Measurements from ENCODE around the gene SPOCD1.
"Not testable (repeated sequence)": the region's sequence is repeated elsewhere in the genome, so short reads cannot be mapped to it uniquely, and the experiment has no call there.

SPOCD1 gene

DNA sequence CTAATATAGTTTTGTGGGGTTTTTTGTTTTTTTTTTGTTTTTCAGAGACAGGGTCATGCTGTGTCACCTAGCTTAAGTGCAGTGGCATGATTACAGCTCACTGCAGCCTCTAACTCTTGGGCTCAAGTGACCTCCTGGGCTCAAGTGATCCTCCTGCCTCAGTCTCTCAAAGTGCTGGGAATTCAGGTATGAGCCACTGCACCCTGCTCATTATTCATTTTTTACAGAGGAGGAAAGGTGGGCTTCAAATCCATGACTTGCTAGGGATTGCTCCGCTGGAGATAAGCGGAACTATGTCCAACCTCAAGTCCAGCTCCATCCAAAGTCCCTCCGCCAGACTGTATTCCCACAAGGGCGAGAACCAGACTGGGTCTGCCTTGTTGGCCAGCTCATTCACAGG, 8.0 kb upstream of the SPOCD1 start:
- Histone ChIP-seq H3K9ac (ENCODE audit: low read depth, low read length) (no peak overlapping the region), H3K9me3 (ENCODE audit: insufficient read depth, low read depth, low read length) (no peaks in the 10 kb centered on the region), H3K27ac (ENCODE audit: low read length) (no peak overlapping the region), H3K27me3 (ENCODE audit: insufficient read depth, low read length) (no peaks in the 10 kb centered on the region), H3K36me3 (ENCODE audit: insufficient read depth, low read depth, low read length) (no peaks in the 10 kb centered on the region), H3K4me3 (ENCODE audit: low read length) (no peak overlapping the region), H3K4me1 (ENCODE audit: insufficient read depth, low read length) (no peaks in the 10 kb centered on the region)

DNA sequence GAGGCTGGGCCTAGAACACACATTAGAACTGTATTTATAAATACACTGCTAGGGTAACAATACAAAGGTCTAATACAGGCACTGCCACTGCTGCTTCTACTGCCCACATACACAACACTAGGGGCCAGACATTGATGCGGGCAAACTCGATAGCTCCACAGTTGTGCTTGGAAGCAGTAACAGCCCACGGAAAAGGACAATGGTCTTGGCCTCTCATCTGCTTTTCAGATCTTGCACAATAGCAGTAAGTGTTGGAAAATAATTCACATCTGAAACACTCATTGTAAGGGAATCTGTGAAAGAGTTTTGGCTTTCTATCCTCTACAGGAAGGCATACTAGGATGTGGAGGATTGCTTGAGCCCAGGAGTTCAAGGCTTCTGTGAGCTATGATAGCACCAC, 6.9 kb upstream of the SPOCD1 start:
- no peaks in the 10 kb centered on the region for H3K27me3 ChIP-seq (ENCODE audit: insufficient read depth, low read length)

DNA sequence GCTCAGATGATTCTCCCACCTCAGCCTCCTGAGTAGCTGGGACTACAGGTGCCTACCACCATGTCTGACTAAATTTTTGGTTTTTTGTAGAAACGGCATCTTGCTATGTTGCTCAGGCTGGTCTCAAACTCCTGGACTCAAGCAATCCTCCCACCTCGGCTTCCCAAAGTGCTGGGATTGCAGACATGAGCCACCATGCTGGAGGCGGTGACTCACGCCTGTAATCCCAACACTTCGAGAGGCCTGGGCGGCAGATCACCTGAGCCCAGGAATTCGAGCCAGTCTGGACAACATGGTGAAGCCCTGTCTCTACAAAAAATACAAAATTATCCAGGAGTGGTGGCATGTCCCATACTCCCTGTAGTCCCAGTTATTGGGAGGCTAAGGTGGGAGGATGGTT, 4.4 kb upstream of the SPOCD1 start:
- not testable (repeated sequence) for H3K27ac ChIP-seq (ENCODE audit: low read length); H3K9ac ChIP-seq (ENCODE audit: low read depth, low read length); H3K36me3 ChIP-seq (ENCODE audit: insufficient read depth, low read depth, low read length); H3K4me3 ChIP-seq (ENCODE audit: low read length); H3K27me3 ChIP-seq (ENCODE audit: insufficient read depth, low read length); H3K9me3 ChIP-seq (ENCODE audit: insufficient read depth, low read depth, low read length); H3K4me1 ChIP-seq (ENCODE audit: insufficient read depth, low read length)

More for the DNA sequence above, 6.9 kb upstream of the SPOCD1 start:
- Histone ChIP-seq H3K9me3 (ENCODE audit: insufficient read depth, low read depth, low read length) (no peaks in the 10 kb centered on the region), H3K4me3 (ENCODE audit: low read length) (no peak overlapping the region), H3K4me1 (ENCODE audit: insufficient read depth, low read length) (no peaks in the 10 kb centered on the region), H3K27ac (ENCODE audit: low read length) (no peak overlapping the region), H3K9ac (ENCODE audit: low read depth, low read length) (no peak overlapping the region), H3K36me3 (ENCODE audit: insufficient read depth, low read depth, low read length) (no peaks in the 10 kb centered on the region)

DNA sequence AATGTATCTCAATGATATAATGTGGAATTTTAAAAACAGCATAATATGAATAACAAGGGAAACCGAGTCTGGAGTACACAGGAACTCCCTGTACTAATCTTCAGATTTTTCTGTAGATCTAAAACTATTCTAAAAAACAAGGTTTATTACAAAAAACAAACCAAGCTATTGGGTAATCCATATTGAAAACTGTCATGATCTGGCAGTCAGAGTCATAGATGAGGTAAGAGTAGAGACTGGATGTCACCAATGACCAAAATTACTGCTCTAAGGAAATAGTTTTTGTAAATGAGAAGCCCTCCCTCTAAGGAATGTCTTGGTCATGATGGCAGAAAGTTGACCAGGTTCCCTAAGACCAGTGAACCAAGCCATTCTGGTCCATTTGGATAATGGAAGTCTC, 2.4 kb upstream of the SPOCD1 start:
- no peaks in the 10 kb centered on the region; the same call in 1 of the 2 replicates for H3K4me1 ChIP-seq (ENCODE audit: insufficient read depth, low read length)
- no peaks in the 10 kb centered on the region for H3K9me3 ChIP-seq (ENCODE audit: insufficient read depth, low read depth, low read length)
- no peaks in the 10 kb centered on the region for H3K27me3 ChIP-seq (ENCODE audit: insufficient read depth, low read length)
- no peak overlapping the region for H3K4me3 ChIP-seq (ENCODE audit: low read length)
- no peak overlapping the region for H3K27ac ChIP-seq (ENCODE audit: low read length)
- H3K36me3 ChIP-seq (ENCODE audit: insufficient read depth, low read depth, low read length), result no peaks in the 10 kb centered on the region
- H3K9ac ChIP-seq (ENCODE audit: low read depth, low read length), result no peak overlapping the region

DNA sequence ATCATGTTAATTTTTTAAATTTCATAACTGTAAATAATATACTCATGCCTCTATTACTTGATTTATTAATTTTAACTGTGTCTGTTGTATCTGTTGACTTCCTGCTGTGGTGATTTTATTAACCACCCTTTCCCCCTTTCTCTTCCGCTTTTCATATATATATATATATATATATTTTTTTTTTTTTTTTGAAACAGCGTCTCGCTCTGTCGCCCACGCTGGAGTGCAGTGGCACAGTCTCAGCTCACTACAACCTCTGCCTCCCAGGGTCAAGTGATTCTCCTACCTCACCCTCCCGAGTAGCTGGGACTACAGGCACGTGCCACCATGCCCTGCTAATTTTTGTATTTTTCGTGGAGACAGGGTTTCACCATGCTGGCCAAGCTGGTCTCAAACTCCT, 1.1 kb upstream of the SPOCD1 start:
- not testable (repeated sequence) for H3K4me1 ChIP-seq (ENCODE audit: insufficient read depth, low read length); H3K4me3 ChIP-seq (ENCODE audit: low read length); H3K27ac ChIP-seq (ENCODE audit: low read length)

DNA sequence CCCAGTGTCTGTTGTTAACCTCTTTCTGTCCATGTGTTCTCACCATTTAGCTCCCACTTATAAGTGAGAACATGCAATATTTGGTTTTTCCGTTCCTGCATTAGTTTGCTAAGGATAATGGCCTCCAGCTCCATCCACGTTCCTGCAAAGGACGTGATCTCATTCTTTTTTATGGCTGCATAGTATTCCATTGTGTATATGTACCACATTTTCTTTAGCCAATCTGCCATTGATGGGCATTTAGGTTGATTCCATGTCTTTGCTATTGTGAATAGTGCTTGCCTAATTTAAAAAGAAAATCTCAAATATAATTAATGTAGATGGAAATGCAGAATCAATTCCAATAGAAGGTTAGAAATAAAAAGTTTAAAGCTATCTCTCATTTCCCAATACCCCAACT, 679 bp upstream of the SPOCD1 start:
- not testable (repeated sequence) for H3K4me3 ChIP-seq (ENCODE audit: low read length); H3K4me1 ChIP-seq (ENCODE audit: insufficient read depth, low read length); H3K9me3 ChIP-seq (ENCODE audit: insufficient read depth, low read depth, low read length); H3K27me3 ChIP-seq (ENCODE audit: insufficient read depth, low read length); H3K27ac ChIP-seq (ENCODE audit: low read length); H3K36me3 ChIP-seq (ENCODE audit: insufficient read depth, low read depth, low read length); H3K9ac ChIP-seq (ENCODE audit: low read depth, low read length)

More for the DNA sequence above, 1.1 kb upstream of the SPOCD1 start:
- not testable (repeated sequence) for H3K9me3 ChIP-seq (ENCODE audit: insufficient read depth, low read depth, low read length); H3K27me3 ChIP-seq (ENCODE audit: insufficient read depth, low read length); H3K9ac ChIP-seq (ENCODE audit: low read depth, low read length); H3K36me3 ChIP-seq (ENCODE audit: insufficient read depth, low read depth, low read length)

DNA sequence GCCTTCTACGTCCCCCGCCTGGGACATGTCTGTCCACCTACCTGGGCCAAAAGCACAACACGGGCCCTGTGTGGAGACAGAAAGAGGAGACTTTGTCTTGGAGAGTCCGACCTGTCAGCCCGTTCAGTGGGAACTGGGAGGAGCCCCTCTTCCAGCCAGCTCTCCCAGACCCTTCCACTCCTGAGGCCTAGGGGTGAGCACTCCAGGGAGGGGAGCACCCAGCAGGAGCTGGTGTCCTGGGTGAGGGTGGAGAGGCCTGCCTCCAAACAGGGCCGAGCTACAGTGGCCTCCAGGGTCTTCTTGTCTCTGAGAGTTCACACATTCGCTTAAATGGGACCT, 546 bp downstream of the SPOCD1 start:
- H3K9ac ChIP-seq (ENCODE audit: low read depth, low read length), result peak overlapping the region; percentile 35; the same call in 1 of the 2 replicates

DNA sequence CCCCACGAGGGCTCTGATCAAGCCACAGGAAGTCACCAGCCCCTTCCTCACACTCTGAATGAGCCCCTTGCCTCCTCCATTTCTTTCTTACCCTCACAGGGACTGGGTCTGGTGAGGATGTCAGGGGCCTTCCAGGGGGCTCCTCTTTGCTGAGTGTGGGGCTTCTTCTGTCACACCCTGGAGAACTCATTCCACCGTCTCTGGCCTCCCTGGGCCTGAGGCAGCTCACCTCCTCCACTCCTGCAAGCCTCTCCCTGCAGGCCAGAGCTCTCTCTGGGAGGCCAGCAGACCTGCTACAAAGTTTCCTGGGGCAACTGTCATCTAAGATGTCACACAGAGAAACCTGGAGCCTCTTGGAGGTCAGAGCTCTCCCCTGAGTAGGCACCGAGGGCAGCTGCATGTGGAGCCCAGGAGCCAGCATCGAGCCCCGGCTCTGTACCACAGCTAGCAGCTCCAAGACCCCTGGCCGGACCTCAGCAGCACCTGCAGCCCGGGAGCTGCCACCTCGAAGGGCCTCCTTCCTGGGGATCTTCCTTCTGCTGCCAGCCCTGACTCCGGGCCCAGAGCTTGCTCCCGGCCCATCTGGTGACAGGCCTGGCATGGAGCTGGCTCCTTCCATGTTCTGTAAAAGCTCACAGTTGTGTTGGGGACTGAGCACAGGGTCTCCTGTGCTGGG, 1.1 kb downstream of the SPOCD1 start:
- Histone ChIP-seq H3K27ac (ENCODE audit: low read length) (no peak overlapping the region), H3K4me1 (ENCODE audit: insufficient read depth, low read length) (no peaks in the 10 kb centered on the region; the same call in 1 of the 2 replicates), H3K36me3 (ENCODE audit: insufficient read depth, low read depth, low read length) (no peaks in the 10 kb centered on the region), H3K9ac (ENCODE audit: low read depth, low read length) (no peak overlapping the region), H3K9me3 (ENCODE audit: insufficient read depth, low read depth, low read length) (no peaks in the 10 kb centered on the region), H3K4me3 (ENCODE audit: low read length) (no peak overlapping the region), H3K27me3 (ENCODE audit: insufficient read depth, low read length) (no peaks in the 10 kb centered on the region)

More for the DNA sequence above, 546 bp downstream of the SPOCD1 start:
- Histone ChIP-seq H3K4me1 (ENCODE audit: insufficient read depth, low read length) (no peaks in the 10 kb centered on the region; the same call in 1 of the 2 replicates), H3K9me3 (ENCODE audit: insufficient read depth, low read depth, low read length) (no peaks in the 10 kb centered on the region), H3K4me3 (ENCODE audit: low read length) (peak overlapping the region; percentile 74), H3K36me3 (ENCODE audit: insufficient read depth, low read depth, low read length) (no peaks in the 10 kb centered on the region), H3K27me3 (ENCODE audit: insufficient read depth, low read length) (no peaks in the 10 kb centered on the region), H3K27ac (ENCODE audit: low read length) (no peak overlapping the region)

DNA sequence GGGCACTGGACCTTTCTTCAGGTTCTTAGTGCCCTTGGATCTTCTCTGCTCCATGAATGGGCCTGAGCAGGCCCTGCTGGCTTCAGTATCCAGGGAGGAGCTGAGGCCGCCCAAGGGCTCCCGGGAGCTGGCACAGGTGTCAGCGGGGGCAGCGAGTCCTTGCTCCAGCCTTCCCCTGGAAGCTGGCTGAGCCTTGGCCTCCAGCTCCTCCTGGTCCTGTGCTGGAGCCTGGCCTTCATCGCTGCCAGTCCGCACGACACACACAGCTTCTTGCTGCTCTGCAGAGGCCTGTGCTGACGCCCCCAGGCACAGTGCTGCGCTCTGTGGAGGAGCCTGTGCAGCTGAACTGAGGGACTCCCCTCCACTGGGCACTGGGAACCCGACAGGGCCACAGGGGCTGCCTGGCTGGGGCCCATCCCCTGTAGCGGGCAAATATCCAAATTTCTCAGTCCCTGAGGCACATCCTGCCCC, 1.7 kb downstream of the SPOCD1 start:
- H3K4me3 ChIP-seq (ENCODE audit: low read length), result no peak overlapping the region
- H3K9ac ChIP-seq (ENCODE audit: low read depth, low read length), result no peak overlapping the region
- H3K27me3 ChIP-seq (ENCODE audit: insufficient read depth, low read length), result no peaks in the 10 kb centered on the region
- H3K27ac ChIP-seq (ENCODE audit: low read length), result no peak overlapping the region
- H3K9me3 ChIP-seq (ENCODE audit: insufficient read depth, low read depth, low read length), result no peaks in the 10 kb centered on the region
- H3K4me1 ChIP-seq (ENCODE audit: insufficient read depth, low read length), result no peaks in the 10 kb centered on the region; the same call in 1 of the 2 replicates
- no peaks in the 10 kb centered on the region for H3K36me3 ChIP-seq (ENCODE audit: insufficient read depth, low read depth, low read length)

DNA sequence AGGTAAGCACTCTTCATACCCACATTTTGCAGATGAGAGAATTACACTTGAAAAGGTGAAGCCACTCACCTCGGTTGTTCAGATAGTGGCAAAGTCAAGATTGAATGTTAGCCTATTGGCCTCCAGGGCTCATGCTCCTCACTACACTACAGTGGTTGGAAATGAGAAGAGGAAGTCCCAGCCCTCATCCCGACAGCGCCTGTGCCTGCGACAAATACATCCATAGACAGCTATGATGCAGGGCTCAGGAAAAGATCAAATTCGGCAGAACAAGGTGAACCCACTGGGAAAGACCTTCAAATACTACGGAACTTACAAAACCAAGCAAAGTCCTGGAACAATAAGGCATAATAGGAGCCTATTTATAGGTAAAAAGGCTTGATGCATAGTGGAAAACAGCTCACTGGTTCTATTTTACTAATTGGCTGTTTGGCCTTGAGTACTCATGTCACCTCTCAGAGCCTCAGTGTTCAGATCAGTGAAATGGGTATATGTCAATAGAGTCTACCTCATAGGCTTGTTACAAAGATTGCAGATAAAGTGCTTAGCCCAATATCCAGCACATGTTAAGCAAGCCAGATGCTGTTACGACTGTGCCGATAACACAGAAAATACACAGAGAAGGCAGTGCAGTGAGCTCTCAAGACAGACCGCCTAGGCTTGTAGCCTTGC, 3.5 kb downstream of the SPOCD1 start:
- Histone ChIP-seq H3K9ac (ENCODE audit: low read depth, low read length) (no peak overlapping the region), H3K36me3 (ENCODE audit: insufficient read depth, low read depth, low read length) (no peaks in the 10 kb centered on the region), H3K9me3 (ENCODE audit: insufficient read depth, low read depth, low read length) (no peaks in the 10 kb centered on the region), H3K27ac (ENCODE audit: low read length) (no peak overlapping the region), H3K4me1 (ENCODE audit: insufficient read depth, low read length) (no peaks in the 10 kb centered on the region; the same call in 1 of the 2 replicates), H3K27me3 (ENCODE audit: insufficient read depth, low read length) (no peaks in the 10 kb centered on the region), H3K4me3 (ENCODE audit: low read length) (no peak overlapping the region)

DNA sequence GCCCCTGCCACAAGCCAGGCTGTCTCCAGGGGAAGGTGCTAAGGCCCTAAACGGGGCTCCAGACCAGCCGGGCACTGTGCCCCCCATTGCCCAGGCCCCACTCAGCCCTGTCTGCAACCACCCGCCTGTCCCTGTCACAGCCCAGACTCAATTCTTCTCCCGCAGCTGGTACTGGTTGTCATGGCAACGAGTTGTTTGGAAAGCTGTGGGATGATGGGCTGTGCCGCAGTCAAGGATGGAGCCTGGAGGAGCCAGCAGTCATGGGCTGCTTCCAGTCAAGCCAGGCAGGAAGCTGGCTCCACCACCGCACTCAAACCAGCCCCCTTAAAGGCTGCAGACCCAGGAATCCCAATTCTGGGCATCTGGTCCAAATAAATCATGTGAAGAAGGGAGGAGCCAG, 4.2 kb downstream of the SPOCD1 start:
- no peaks in the 10 kb centered on the region for H3K9me3 ChIP-seq (ENCODE audit: insufficient read depth, low read depth, low read length)
- no peaks in the 10 kb centered on the region; the same call in 1 of the 2 replicates for H3K4me1 ChIP-seq (ENCODE audit: insufficient read depth, low read length)
- H3K9ac ChIP-seq (ENCODE audit: low read depth, low read length), result no peak overlapping the region
- no peaks in the 10 kb centered on the region for H3K36me3 ChIP-seq (ENCODE audit: insufficient read depth, low read depth, low read length)
- H3K27ac ChIP-seq (ENCODE audit: low read length), result no peak overlapping the region
- H3K27me3 ChIP-seq (ENCODE audit: insufficient read depth, low read length), result no peaks in the 10 kb centered on the region
- no peak overlapping the region for H3K4me3 ChIP-seq (ENCODE audit: low read length)

DNA sequence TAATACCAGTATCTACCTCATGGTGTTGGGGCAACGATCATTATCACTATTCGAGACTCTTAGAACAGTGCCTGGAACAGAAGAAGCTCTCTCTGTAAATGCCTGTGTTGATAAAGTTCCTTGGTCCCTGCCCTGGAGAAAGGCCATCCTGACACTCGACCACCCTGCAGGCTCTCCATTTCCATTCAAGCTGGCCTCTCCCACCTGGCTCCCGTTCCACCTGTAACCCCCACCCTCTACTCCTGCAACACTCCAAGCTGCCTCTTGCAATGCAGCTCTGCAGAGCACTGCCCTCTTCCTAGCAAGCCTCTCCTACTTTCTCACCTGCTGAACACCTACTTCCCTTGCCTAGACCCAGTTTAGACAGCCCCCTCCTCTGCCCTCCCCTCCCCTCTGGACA, 6.1 kb downstream of the SPOCD1 start:
- Histone ChIP-seq H3K9me3 (ENCODE audit: insufficient read depth, low read depth, low read length) (no peaks in the 10 kb centered on the region), H3K4me1 (ENCODE audit: insufficient read depth, low read length) (no peaks in the 10 kb centered on the region), H3K9ac (ENCODE audit: low read depth, low read length) (no peak overlapping the region), H3K4me3 (ENCODE audit: low read length) (no peak overlapping the region), H3K27me3 (ENCODE audit: insufficient read depth, low read length) (no peaks in the 10 kb centered on the region), H3K27ac (ENCODE audit: low read length) (no peak overlapping the region), H3K36me3 (ENCODE audit: insufficient read depth, low read depth, low read length) (no peaks in the 10 kb centered on the region)
